GM12872 (cell line): Measurements from ENCODE around the gene AKR1E2.

Source experiments
- CTCF ChIP-seq: IDR thresholded peaks from 3 replicates; pipeline ENCODE4 v1.5.1; 2011; ENCODE audit warnings: low read depth, mild to moderate bottlenecking, low read length, moderate library complexity; ENCODE audit not compliant: insufficient read depth

Gene AKR1E2

GRCh38 chr10:4786043-4786839 is 39.8 kb upstream of the AKR1E2 start:
- no peak for TF ChIP-seq CTCF

GRCh38 chr10:4790045-4790444 is 36.0 kb upstream of the AKR1E2 start:
- no peak for TF ChIP-seq CTCF

- TF ChIP-seq CTCF = no peak
Observed at GRCh38 chr10:4790922-4791321, 35.1 kb upstream of the AKR1E2 start.

- no peak for TF ChIP-seq CTCF
Observed at GRCh38 chr10:4792381-4792780, 33.6 kb upstream of the AKR1E2 start.

- TF ChIP-seq CTCF = no peak
Observed at GRCh38 chr10:4801405-4801804, 24.6 kb upstream of the AKR1E2 start.

- TF ChIP-seq CTCF = no peak
Observed at GRCh38 chr10:4802711-4803487, 23.1 kb upstream of the AKR1E2 start.

GRCh38 chr10:4803822-4804221 is 22.2 kb upstream of the AKR1E2 start:
- TF ChIP-seq CTCF = no peak
